Measurements from ENCODE around the gene SYT1. TPM values are rescaled to one million over a fixed set of nuclear protein-coding genes. Genes with fewer than 3 reads are reported as not detected.

Gene SYT1
- total RNA-seq, 2 donors from 2014 or later: not detected

DNA sequence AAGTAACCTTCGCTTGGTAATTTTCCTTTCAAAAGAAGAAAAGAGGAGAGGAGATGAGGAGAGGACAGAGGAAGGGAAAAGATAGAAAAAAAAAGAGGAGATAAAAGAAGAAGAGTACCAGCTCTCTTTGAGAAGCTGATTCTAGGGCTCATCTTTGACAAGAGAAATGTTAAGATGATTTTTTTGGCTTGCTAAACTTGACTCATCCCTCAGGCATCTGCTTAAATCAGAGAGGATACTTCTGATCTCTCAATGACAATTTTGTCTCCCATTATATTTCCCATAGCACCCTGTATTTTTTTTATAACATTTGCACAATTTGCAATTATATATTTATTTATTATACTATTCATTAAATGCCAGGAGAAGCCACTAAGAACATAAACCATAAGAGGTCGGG, 17.1 kb downstream of the SYT1 start:
- Mint-ChIP-seq H3K9me3 (peaks cover 4 to 8% of the 10 kb centered on the region in 2 donors), H3K27ac (no peak overlapping the region), H3K36me3 (no peaks in the 10 kb centered on the region)
- DNase-seq (ENCODE audit: low spot score in 2 of 2) (no peak), ATAC-seq (no peak)

GRCh38 chr12:78885466-78885865, 20.9 kb downstream of the SYT1 start:
- ATAC-seq (no peak), DNase-seq (ENCODE audit: low spot score in 2 of 2) (no peak)
- no peaks in the 10 kb centered on the region for H3K36me3 Mint-ChIP-seq
- H3K27ac Mint-ChIP-seq: no peak overlapping the region
- H3K9me3 Mint-ChIP-seq: peaks cover under 1 to 1% of the 10 kb centered on the region in 2 donors

- DNase-seq (ENCODE audit: low spot score in 2 of 2): no peak
- Mint-ChIP-seq H3K27ac (no peak overlapping the region), H3K36me3 (no peaks in the 10 kb centered on the region), H3K9me3 (peaks cover 4 to 6% of the 10 kb centered on the region in 2 donors)
- no peak for ATAC-seq
Measured at GRCh38 chr12:78886719-78887407, 22.3 kb downstream of the SYT1 start.

- ATAC-seq (no peak), DNase-seq (ENCODE audit: low spot score in 2 of 2) (no peak)
- Mint-ChIP-seq H3K36me3 (no peaks in the 10 kb centered on the region), H3K9me3 (peaks cover 4 to 6% of the 10 kb centered on the region in 2 donors), H3K27ac (no peak overlapping the region)
Measured at GRCh38 chr12:78887444-78887843, 22.9 kb downstream of the SYT1 start.

DNA sequence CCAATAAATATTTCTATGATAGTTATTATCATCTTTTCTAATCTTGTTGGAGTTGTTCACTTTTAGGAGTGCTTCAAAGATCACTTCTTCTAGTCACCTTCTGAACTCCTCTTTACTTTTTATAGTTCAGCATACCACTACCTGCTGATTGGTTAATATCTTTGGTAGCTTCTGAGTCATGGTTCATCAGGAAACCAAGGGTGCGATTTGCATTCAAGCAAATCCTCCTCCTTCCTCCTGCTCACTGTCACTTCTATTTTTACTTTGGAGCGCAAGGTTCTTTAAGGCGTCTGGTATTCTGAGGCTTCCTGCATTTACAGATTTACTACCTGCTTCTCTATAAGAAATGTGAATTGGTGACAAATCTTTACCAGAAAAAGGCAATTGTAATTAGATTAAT, 24.0 kb downstream of the SYT1 start:
- Mint-ChIP-seq H3K36me3 (no peaks in the 10 kb centered on the region), H3K9me3 (peaks cover 4 to 6% of the 10 kb centered on the region in 2 donors), H3K27ac (no peak overlapping the region)
- DNase-seq (ENCODE audit: low spot score in 2 of 2) (no peak), ATAC-seq (no peak)

GRCh38 chr12:78891646-78892353, 27.2 kb downstream of the SYT1 start:
- DNase-seq (ENCODE audit: low spot score in 2 of 2) (no peak), ATAC-seq (no peak)
- peaks cover 6 to 11% of the 10 kb centered on the region in 2 donors for H3K9me3 Mint-ChIP-seq
- H3K27ac Mint-ChIP-seq: no peak overlapping the region
- no peaks in the 10 kb centered on the region for H3K36me3 Mint-ChIP-seq

GRCh38 chr12:78898416-78898815, 33.8 kb downstream of the SYT1 start:
- Mint-ChIP-seq H3K36me3 (no peaks in the 10 kb centered on the region), H3K27ac (no peak overlapping the region), H3K9me3 (peaks cover 0 to 7% of the 10 kb centered on the region in 2 donors)
- ATAC-seq (no peak), DNase-seq (ENCODE audit: low spot score in 2 of 2) (no peak)

DNA sequence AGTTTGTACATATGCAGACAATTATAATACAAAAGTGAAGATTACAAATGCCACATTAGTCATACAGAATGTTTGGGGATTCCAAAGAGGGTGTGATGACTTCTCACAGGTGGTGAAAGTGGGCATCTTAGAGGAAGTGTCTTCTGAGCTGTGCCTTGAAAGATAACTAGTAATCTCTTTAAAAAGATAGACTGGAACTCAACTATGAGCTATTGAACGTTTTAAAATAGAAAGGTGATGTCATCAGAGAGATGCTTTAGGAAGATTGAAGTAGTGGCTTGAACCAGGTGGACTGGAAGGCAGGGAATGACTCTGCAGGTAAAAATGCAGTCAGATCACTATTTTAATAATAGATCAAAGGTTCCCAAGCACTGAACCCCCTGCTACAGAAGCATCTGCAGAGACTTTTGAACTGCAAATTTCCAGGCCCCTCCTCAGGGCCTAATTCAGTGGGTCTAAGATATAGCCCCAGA, 50.3 kb downstream of the SYT1 start:
- Mint-ChIP-seq H3K36me3 (no peaks in the 10 kb centered on the region), H3K9me3 (peaks cover 11 to 25% of the 10 kb centered on the region in 2 donors), H3K27ac (no peak overlapping the region)
- ATAC-seq: no peak
- no peak for DNase-seq (ENCODE audit: low spot score in 2 of 2)

GRCh38 chr12:78916845-78917480, 52.4 kb downstream of the SYT1 start:
- Mint-ChIP-seq H3K36me3 (no peaks in the 10 kb centered on the region), H3K9me3 (peaks cover 4 to 10% of the 10 kb centered on the region in 2 donors), H3K27ac (no peak overlapping the region)
- ATAC-seq (no peak), DNase-seq (ENCODE audit: low spot score in 2 of 2) (no peak)

DNA sequence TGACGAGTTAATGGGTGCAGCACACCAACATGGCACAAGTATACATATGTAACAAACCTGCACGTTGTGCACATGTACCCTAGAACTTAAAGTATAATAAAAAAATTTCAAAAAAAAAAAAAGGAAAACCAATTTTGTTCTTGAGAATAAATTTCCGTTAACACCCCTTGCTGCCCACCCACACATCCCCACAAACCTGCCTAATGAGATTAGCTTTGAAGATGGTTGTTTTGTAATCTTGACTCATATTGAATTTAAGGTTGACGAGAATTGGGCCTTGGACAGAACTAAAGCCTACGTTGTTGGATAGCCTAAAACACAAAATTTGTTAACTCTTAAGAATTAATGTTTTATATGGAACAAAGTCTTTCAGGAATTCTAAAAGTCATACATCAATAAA, 52.9 kb downstream of the SYT1 start:
- no peak for DNase-seq (ENCODE audit: low spot score in 2 of 2)
- H3K36me3 Mint-ChIP-seq: no peaks in the 10 kb centered on the region
- H3K27ac Mint-ChIP-seq: no peak overlapping the region
- ATAC-seq: no peak
- peaks cover 4 to 8% of the 10 kb centered on the region in 2 donors for H3K9me3 Mint-ChIP-seq

- peaks cover 4 to 8% of the 10 kb centered on the region in 2 donors for H3K9me3 Mint-ChIP-seq
- no peak overlapping the region for H3K27ac Mint-ChIP-seq
- H3K36me3 Mint-ChIP-seq: no peaks in the 10 kb centered on the region
- ATAC-seq (no peak), DNase-seq (ENCODE audit: low spot score in 2 of 2) (no peak)
Measured at GRCh38 chr12:78918268-78918667, 53.7 kb downstream of the SYT1 start.

DNA sequence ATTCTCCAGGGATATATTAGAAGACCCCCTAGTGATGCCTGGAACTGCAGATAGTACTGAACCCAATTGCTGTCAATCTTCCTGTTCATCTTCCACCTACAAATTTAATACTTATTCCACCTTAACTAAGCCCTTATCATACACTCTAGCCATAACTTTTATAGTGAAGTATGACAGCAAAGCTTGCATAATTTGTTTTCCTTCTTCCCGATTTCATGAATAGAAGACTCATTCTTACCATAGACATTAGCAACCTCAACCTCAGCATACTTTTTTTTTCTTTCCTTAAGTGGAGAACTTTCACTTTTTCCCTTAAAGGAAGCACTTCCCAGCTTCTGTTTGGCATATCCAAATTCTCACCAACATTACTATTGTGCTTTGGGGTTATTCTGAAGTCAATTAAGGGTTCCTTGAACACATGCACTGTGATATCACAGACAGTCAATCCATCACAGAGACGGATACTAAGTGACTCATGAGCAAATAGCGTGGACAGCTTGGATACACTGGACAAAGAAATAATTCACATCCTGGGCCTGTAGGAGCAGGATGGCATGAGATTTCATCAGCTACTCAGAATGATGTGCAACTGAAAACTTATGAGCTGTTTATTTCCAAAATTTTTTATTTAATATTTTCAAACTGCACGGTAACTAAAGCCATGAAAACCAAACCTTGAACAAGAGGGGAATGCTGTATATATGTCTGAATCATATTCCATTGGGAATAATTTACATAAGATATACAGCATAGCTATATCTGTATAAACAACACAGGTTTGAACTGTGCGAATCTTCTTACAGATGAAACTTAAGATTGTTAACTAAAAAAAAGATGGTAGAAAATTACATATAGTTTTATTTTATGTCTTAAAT, 63.9 kb downstream of the SYT1 start:
- Mint-ChIP-seq H3K36me3 (no peaks in the 10 kb centered on the region), H3K9me3 (peaks cover 14 to 19% of the 10 kb centered on the region in 2 donors), H3K27ac (no peak overlapping the region)
- ATAC-seq (no peak), DNase-seq (ENCODE audit: low spot score in 2 of 2) (no peak)

DNA sequence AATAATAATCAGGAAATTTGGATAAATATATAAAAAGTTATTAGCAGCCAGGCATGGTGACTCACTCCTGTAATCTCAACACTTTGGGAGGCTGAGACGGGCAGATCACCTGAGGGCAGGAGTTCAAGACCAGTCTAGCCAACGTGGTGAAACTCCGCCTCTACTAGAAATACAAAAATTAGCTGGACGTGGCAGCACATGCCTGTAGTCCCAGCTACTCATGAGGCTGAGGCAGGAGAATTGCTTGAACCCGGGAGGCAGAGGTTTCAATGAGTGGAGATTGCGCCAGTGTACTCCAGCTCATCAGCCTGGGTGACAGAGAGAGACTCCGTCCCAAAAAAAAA, 64.5 kb downstream of the SYT1 start:
- Mint-ChIP-seq H3K27ac (no peak overlapping the region), H3K36me3 (no peaks in the 10 kb centered on the region), H3K9me3 (peaks cover 14 to 19% of the 10 kb centered on the region in 2 donors)
- DNase-seq (ENCODE audit: low spot score in 2 of 2): no peak
- ATAC-seq: no peak

- DNase-seq (ENCODE audit: low spot score in 2 of 2): no peak
- no peak for ATAC-seq
- H3K36me3 Mint-ChIP-seq: no peaks in the 10 kb centered on the region
- peaks cover 14 to 16% of the 10 kb centered on the region in 2 donors for H3K9me3 Mint-ChIP-seq
- H3K27ac Mint-ChIP-seq: no peak overlapping the region
Measured at GRCh38 chr12:78931466-78931990, 67.0 kb downstream of the SYT1 start.

DNA sequence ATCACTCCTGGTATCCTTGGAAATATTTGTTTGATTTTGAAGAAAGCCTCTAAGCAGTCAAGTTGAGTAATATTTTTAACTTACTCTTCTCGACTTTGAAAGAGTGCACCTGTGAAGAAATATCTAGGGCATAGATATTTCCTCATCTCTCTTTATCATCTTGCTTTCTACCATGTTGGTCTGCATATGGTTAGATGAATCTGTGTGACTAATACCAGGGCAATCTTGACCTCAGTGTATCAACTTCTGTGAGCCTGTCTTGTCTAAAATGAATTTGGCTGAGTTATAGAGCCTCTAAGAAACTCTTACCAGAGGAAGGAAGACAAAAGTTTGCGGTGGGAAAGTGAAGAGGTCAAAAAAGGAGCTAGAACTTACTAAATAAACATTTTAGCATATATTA, 68.4 kb downstream of the SYT1 start:
- H3K27ac Mint-ChIP-seq: no peak overlapping the region
- DNase-seq (ENCODE audit: low spot score in 2 of 2) (no peak), ATAC-seq (no peak)
- peaks cover 12 to 13% of the 10 kb centered on the region in 2 donors for H3K9me3 Mint-ChIP-seq
- H3K36me3 Mint-ChIP-seq: no peaks in the 10 kb centered on the region

GRCh38 chr12:78938341-78939084, 73.9 kb downstream of the SYT1 start:
- Mint-ChIP-seq H3K36me3 (no peaks in the 10 kb centered on the region), H3K9me3 (peaks cover 12 to 13% of the 10 kb centered on the region in 2 donors)

More at GRCh38 chr12:78938341-78939084, 73.9 kb downstream of the SYT1 start:
- no peak for ATAC-seq
- DNase-seq (ENCODE audit: low spot score in 2 of 2): no peak
- H3K27ac Mint-ChIP-seq: no peak overlapping the region
